ENCODE results near the gene ARL8A.
"Not testable (repeated sequence)": the region's sequence is repeated elsewhere in the genome, so short reads cannot be mapped to it uniquely, and the experiment has no call there.

ARL8A gene

DNA sequence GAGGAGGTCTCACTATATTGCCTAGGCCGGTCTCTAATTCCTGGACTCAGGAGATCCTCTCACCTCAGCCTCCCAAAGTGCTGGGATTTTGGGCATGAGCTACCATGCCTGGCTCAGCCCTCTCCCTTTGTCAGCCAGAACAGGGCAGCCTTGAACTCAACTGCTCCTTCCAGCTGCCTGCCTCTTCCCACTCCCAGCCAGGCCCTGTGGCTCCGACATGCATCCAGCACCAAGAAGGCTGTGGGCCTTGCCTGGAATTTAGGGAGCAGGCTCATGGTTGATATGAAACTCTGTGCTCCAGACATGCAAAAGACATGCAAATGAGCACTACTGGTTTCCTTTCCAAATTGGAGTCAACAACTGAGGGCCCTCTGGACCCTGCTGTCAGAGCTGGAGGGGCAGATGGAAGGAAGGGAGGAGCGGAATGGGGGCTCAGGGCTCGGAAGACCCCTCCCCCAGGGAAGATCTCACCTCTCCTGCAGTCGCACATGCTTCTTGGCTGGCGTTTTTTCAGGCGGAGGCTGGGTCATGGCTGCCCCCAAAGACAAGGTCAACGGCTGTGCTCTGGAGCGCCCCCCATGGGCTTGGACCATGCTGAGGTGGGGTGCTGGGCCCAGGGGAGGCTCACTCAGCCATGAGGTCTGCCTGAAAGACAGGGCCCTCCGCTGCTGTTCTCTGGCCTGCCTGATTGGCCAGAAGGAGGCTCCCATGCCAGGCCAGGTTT lies 14.4 kb upstream of the ARL8A start:
- DNase-seq (ENCODE audit: low spot score), result no peak

DNA sequence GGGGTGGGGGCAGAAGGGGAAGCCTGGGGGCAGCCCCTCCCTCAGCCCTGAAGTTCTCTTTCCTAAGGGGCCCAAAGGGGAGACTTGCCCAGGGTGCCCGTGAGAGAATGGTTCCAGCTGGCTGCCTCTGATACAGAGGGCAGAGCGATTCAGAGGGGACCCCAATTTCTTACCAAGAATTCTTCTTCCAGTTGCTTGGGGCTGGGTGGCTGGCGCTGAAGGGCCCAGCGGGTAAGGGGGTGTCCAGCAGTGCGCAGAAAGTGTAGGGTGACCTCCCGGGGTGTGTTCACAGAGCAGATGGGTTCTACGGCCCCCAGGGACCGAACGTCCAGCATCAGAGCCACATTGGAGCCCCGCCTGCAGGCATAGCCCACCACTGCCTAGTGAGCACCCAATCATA lies 13.4 kb upstream of the ARL8A start:
- no peak for DNase-seq (ENCODE audit: low spot score)

DNA sequence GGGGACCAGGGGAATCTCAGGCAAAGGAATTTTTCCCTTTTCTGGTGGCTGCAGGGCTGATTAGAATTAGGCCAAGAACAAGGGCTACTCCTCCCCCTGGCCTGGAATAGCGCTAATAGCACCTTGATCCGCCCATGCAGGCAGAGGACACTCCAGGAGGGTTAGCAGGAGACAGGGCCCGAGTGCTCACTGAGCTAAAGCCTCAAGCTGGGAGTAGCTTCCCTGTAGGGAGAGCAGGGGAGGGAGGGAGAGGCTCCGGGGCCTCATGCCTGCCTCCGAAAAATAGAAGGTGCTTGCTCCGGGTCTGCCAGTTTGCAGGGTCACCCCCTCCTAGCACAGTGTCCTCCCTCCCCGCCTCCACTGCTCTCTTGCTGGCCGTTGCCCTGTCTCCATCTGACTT lies 12.1 kb upstream of the ARL8A start:
- no peak for DNase-seq (ENCODE audit: low spot score)

DNA sequence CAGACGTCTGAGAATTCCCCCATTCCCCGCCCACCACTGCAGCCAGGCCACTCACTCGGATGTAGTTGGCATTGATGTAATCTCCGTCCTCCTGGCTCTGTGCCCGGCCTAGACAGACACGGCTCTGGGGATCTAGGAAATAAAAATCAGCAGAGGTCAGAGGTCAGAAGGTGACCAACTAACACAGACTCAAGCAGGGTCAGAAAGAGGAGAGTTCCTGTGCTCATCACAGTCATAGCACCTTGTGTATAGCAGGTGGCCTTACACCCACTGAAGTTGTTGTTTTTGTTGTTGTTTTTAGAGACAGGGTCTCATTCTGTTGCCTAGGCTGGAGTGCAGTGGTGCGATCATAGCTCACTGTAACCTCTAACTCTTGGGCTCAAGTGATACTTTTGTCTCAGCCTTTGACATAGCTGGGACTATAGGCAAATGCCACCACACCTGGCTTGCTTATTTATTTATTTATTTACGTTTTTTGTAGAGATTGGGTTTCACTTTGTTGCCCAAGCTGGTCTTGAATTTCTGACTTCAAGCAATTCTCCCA lies 11.0 kb upstream of the ARL8A start:
- DNase-seq (ENCODE audit: low spot score), result no peak

DNA sequence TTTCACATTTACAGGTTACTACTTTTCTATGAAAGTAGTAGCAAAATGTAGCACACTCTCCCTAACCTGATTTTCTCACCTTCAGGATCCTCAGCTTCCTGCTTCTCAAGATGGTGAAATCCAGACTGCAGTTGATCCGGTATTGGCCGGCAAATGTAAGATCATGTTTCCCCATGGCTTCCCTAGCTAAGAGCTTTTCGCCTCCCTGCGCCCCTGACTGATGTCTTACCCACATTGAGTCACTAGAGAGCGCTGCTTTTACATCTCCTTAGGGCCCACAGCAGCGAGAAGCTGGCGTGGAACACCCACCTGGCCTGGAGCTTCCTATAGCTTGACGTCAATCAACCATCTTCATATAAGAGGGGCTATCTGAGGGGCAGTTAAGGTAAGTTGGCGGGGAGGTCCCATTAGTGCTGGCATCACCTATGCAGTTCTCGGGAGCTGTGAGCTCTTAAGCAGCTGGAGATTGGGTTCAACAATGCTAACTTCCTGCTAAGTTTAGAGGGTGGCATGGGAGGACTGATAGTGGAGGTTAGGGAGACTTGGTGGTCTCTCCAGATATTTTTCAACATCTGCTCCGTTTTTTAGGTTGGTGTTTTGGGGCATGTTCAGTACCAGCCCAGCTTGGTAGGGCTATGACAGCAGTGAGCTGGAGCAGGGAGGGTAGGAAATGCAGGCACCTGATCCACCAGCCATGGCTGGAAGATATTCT lies 10.4 kb upstream of the ARL8A start:
- DNase-seq (ENCODE audit: low spot score), result no peak

DNA sequence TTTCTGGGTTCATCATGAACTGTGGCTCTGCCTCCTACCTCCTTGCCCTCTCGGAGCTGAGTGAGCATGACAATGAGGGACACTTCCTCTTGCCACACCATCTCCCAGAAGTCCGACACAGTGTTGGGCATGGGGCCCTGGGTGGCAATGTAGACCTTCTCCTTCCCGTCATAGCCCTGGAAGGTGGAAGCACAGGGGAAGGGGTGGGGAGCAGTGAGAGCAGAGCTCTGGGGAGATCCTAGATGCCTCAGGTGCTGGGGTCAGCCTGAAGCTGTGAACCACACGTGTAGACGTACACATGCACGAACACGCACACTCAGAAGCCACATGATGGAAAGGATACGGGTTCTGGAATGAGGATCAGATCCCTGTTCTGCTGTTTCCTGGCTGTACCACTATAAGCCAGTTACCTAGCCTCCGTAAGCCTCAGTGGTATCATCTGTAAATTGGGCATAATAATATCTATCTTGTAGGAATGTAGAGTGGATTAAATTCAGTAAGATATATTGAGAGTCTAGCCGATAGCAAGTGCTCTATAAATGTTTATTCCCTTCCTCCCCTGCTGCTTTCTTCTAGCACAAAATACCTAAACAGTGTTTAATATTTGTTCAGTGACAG lies 9.7 kb upstream of the ARL8A start:
- no peak for DNase-seq (ENCODE audit: low spot score)

DNA sequence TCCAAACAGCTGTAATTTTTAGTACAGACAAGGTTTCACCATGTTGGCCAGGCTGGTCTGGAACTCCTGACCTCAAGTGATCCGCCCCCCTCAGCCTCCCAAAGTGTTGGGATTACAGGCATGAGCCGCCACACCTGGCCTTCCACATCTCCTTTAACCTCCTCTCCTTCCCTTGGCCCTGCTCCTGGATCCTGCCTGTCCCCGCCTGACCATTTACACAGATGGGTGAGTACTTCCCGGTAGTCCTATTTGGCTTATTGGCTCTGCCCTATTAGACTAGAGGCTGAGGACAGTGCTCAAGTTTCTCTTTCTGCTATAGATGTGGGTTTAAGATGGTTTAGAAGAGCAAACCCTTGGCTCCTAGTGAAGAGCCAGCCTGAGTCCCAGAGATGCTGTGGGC lies 8.7 kb upstream of the ARL8A start:
- no peak for DNase-seq (ENCODE audit: low spot score)

DNA sequence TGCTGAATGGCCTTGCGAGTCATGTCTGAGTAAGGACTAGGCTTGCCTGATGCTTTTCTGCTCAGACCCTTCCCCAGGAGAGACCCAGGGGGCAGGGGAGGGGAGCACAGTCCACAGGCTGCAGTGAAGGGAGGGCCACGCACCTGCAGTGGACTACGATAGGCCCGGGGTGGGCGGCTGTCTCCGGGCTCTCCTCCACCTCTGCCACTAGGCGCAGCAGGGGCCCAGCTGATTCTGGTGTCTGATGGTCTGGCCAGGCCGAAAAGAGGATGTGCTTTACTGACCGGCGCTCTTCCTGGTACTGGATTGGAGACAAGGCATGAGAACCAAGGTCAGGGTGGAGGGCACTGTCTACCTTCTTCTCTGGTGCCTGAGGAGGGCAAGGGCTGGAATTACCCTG lies 7.9 kb upstream of the ARL8A start:
- no peak for DNase-seq (ENCODE audit: low spot score)

DNA sequence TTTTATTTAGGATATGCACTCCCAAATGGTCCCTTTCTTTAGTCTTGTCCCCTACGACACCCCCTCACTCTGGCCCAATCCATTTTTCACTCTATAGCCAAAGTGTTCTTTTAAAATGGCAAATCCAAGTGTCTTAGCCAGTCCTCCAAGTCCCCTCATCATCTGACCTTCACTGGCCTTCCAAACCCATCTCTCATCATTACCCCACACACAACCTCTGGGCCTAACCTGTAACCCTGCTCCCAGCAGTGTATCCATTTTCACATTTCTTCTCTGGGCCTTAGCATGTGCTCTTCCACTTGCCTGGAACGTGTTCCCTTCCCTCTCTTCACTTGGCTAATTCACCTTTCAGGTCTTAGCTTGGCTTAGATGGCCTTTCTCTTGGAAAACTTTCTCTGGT lies 6.5 kb upstream of the ARL8A start:
- DNase-seq (ENCODE audit: low spot score), result no peak

DNA sequence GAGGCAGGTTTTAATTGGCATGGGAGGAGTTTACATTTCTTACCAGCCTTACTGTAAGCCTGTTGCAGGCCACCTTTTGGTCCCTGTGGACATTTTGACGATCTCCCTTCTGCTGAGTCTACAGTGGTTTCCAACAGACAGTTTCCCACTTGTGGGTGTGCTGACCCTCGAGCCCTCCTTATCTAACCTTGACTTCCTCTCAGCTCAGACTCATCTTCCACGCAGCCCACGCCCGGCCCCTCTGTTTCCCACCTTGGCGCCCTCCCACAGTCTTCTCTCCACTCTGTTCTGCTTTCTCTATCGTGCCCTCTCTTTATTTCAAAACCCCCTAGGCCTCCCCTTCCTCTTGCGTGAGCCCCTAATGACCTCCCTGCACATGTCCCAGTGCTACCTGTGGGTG lies 6.1 kb upstream of the ARL8A start:
- DNase-seq (ENCODE audit: low spot score), result no peak

DNA sequence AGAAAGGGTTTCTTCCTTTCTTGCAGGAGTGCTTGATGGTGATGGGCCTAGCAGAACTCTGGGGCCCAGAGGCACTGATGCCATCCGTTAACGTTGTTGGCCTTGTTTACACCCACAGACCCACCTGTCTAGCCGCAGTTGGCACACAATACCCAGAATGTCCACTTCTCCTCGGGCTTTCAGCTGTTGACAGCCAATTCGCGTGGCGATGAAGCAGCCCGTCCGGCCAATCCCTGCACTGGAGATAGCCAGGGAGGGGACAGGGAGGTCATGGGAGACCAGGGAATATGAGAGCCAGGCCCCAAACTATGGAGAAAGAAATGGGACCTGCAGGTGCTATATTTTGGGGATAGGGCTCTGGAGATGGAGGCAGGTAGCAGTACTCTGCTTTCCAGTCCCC lies 5.7 kb upstream of the ARL8A start:
- no peak for DNase-seq (ENCODE audit: low spot score)

DNA sequence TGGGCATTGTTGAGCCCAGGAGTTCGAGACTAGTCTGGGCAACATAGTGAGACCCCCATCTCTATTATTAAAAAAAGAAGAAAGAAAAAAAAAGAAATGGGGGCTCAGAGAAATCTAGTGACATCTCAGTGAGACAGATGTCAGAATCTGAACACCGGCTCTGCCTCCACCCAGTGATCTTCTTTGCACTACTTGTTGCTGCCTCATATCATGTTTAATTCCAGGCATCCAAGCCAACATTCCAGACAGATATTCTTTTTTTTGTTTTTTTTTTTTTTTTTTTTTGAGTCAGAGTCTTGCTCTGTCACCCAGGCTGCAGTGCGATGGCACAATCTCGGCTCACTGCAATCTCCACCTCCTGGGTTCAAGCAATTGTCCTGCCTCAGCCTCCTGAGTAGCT lies 5.0 kb upstream of the ARL8A start:
- no peak for DNase-seq (ENCODE audit: low spot score)

DNA sequence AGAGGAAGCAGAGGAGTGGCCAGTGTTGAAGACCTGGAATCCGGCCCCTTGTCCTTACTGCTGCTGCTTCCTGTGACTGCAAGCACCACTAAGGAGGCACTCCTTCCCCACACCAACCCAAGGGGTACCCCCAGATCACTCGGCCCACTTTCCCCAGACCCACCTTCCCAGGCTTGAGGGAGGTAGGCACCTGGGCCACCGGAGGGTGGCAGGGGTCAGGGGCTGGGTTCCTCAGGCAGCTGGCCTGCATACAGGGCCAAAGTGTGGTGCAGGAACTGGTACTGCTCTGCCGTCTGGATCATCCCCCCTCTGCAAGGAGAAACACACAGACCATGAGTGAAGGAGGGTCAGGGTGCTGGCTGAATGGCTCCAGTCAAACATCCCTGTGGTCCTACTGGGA lies 3.9 kb upstream of the ARL8A start:
- DNase-seq (ENCODE audit: low spot score), result no peak

DNA sequence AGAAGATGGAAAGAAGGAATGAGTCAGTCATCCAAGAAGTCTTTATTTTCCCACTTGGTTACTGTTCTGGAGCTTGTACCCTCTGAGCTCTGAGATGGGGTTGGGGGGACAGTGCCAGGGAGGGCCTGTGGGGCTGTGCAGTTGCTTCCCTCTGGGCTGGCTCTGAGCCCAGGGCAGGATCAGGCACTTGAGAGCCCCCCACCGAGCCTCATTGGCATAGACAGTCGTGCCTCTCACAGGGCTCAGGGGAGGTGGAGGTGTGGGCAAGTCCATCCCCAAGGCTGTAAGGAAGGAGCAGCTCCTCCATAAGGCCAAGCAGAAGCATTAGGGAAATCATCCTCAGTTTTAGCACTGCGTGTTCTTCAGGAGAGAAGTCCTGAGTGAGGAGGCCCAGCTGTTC lies 2.5 kb upstream of the ARL8A start:
- no peak for DNase-seq (ENCODE audit: low spot score)

DNA sequence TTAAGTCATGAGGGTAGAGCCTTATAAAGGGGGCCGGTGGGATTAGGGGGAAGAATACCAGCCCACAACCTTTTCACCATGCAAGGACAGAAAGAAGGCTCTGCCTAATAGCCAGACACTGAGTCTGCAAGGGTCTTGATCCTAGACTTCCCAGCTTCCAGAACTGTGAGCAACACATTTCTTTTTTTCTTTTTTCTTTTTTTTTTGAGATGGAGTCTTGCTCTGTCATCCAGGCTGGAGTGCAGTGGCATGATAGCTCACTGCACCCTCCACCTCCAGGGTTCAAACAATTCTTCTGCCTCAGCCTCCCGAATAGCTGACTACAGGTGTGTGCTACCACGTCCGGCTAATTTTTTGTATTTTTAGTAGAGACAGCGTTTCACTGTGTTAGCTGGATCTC lies 1.7 kb upstream of the ARL8A start:
- DNase-seq (ENCODE audit: low spot score), result no peak

DNA sequence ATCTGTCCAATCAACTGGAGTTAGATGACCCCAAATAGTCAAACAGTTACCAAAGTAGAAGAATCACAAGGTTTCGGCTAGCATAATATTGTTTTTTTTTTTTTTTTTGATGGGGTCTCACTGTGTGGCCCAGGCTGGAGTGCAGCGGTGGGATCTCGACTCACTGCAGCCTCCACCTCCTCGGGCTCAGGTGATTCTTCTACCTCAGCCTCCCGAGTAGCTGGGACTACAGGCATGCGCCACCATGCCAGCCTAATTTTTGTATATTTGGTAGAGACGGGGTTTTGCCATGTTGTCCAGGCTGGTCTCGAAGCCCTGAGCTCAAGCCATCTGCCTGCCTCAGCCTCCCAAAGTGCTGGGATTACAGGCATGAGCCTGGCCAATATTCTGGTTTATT lies 1.2 kb upstream of the ARL8A start:
- not testable (repeated sequence) for DNase-seq (ENCODE audit: low spot score)

DNA sequence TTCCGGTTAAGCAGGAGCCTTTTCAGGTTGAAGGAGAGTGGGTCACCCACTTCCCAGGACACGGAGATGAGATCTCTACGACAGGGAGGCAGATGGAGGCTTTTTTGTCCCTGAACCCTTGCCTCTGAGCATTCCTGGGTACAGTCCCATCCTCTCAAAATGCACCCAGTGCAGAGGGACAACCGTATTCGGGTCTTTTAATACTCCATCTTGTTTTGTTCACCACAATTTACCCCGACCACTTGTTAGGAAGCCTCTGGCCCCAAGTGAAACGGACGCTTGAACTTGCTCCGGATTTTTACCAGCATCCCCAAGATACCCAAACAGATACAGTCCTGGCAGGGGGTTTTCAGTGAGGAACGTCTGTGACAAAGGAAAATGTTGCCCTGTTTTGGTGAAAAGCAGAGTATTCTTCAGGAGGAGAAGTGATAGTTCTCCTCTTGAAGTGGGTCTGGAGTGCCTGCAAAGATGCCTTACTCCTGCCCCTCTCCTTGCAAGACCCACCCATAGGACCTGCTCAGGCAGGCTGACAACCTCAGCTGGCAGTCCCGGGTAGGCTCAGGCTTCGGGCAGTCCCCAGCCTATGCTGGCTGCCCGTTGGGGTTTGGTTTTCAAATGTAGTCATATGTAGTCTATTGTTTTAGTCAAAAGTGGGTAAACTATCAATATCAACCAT lies 669 bp upstream of the ARL8A start:
- no peak for DNase-seq (ENCODE audit: low spot score)

DNA sequence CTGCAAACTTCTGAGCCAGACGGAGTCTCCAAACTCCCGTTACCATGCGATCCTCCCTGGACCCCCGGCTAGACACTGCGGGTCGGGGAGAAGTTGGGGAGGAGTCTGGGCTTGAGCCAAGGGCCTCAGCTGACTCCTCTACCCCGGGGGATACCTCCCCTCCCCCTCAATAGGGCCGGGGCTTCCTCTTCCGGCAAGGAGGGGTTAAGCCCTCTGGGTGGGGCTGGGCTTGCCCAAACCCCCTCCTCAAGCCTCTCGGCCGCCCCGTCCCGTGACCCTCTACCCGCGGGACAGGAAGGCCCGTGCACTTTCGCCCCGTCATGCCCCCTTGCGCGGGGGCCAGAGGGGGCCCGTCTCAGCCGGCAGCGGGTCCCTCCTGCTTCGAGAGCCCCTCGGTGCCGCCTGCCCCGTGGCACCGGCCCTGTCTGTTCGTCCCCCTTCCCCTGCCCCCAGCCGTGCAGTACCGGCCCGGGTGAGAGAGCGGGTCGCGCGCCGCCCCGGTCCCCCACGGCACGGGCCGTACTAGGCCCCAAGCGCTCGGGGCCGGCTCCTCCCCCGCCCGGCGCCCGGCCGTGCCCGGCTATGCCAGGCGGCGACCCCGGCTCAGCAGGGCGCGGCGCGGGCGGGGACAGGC lies 652 bp downstream of the ARL8A start:
- DNase-seq (ENCODE audit: low spot score), result no peak

DNA sequence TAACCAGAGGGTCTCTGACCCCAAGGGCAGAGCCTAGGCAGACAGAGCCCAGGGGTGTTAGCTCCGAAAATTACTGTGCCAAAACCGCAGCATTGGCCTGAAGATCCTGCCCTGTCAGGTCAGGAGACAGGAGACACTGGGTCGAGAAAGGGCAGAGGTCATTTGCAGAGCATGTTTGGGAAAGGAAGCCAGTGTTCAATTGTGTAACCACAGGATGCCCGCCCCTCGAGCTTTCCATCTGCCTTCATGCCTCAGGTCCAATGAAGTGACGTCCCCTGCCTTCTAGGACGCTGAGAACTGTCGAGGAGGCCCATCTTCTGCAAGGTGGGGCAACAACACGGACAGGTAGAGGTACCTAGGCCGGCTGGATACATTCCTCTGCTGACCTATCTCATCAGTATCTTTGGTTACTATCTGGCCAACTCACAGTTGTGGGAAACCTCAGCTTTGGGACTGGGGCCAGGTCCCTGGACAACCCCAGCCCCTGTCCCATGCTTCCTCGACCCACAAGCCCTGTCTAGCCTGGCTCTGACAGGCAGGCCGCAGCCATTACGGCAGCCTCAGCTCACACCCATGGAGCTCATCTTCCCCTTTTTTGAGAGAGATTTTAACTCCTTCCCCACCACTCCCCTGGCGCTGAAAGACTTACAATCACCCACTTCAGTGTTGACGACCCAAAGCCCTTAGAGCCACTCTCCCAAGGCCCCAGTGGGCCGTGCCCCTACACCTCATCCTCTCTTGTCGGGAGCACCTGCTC lies 1.3 kb downstream of the ARL8A start:
- no peak for DNase-seq (ENCODE audit: low spot score)

DNA sequence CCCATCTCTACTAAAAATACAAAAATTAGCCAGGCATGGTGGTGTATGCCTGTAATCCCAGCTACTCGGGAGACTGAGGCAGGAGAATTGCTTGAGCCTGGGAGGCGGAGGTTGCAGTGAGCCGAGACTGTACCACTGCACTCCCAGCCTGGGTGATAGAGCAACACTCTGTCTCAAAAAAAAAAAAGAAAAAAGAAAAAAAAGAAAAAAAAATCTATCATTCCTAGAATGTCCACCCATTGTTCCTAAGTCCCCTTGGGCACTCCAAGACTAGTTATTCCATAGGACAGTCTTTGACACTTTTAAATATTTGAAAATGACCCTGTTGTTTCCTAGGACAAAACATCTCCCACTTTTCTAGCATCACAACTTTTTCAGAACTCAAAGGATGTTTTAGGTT lies 3.1 kb downstream of the ARL8A start:
- not testable (repeated sequence) for DNase-seq (ENCODE audit: low spot score)

DNA sequence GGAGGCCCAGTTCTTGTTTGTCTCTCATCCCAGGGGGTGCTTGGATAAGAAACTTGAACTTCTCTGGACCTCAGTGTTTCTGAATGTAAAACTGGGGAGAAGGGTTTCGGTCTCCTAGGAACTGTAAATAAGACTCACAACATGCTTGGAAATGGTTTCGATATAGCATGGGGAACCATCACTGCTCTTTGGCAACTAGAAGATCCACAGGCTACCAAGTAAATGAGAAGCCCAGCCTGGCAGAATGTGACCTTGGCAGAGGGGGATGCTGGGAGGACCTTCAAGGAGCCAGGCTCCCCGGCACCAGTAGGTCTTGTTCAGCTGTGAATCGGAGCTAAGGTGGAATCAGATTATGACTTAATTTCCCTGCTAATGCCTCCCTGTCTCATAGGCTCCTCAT lies 3.7 kb downstream of the ARL8A start:
- DNase-seq (ENCODE audit: low spot score), result no peak
